GM23338 (cell line): Measurements from ENCODE around the gene AMBRA1. TPM values are rescaled to one million over a fixed set of nuclear protein-coding genes. Genes with fewer than 3 reads are reported as not detected.

Experiments used
- ATAC-seq: fragments of 200-7000 bp; cut with Tn5 transposase; 3 replicates; pipeline ENCODE4 v1.9.1; 2020
- DNase-seq: peaks from one replicate; pipeline ENCODE4 v3.0.0-alpha.2; 2015; ENCODE audit warnings: low spot score
- H2AFZ ChIP-seq: fragments of 200-600 bp; sonication (generic); 2 replicates; pipeline ENCODE4 v1.8.0; 2016; ENCODE audit warnings: antibody characterized with exemption, mild to moderate bottlenecking, moderate library complexity
- H3F3A ChIP-seq: fragments of 200-600 bp; sonication (generic); replicated peaks from 2 replicates; pipeline ENCODE4 v1.8.0; 2017; ENCODE audit warnings: antibody characterized with exemption, mixed run types, low read depth
- H3K27ac ChIP-seq: fragments of 200-600 bp; sonication (generic); 2 replicates; pipeline ENCODE4 v1.6.1; 2016; ENCODE audit warnings: low read depth
- H3K27me3 ChIP-seq: fragments of 200-600 bp; sonication (generic); 2 replicates; pipeline ENCODE4 v1.8.0; 2016; ENCODE audit warnings: mild to moderate bottlenecking, mixed run types, moderate library complexity; ENCODE audit not compliant: insufficient read depth
- H3K36me3 ChIP-seq: fragments of 200-600 bp; sonication (generic); 2 replicates; pipeline ENCODE4 v1.8.0; 2016; ENCODE audit warnings: mild to moderate bottlenecking; ENCODE audit not compliant: insufficient read depth
- H3K4me1 ChIP-seq: fragments of 200-600 bp; sonication (generic); 2 replicates; pipeline ENCODE4 v1.8.0; 2016; ENCODE audit warnings: mild to moderate bottlenecking, moderate library complexity; ENCODE audit not compliant: insufficient read depth
- H3K4me2 ChIP-seq: fragments of 200-600 bp; sonication (generic); 2 replicates; pipeline ENCODE4 v1.7.1; 2017; ENCODE audit warnings: mixed run types
- H3K4me3 ChIP-seq: fragments of 200-600 bp; sonication (generic); 2 replicates; pipeline ENCODE4 v1.6.1; 2016; ENCODE audit warnings: mixed run types
- H3K79me2 ChIP-seq: fragments of 200-600 bp; sonication (generic); replicated peaks from 2 replicates; pipeline ENCODE4 v1.8.0; 2017; ENCODE audit warnings: mild to moderate bottlenecking; ENCODE audit not compliant: insufficient read depth
- H3K9me2 ChIP-seq: fragments of 200-600 bp; sonication (generic); 2 replicates; pipeline ENCODE4 v1.8.0; 2017; ENCODE audit not compliant: insufficient read depth
- H4K20me1 ChIP-seq: fragments of 200-600 bp; sonication (generic); replicated peaks from 2 replicates; pipeline ENCODE4 v1.8.0; 2017; ENCODE audit warnings: mild to moderate bottlenecking; ENCODE audit not compliant: insufficient read depth
- H3K27ac Mint-ChIP-seq: 2 replicates; pipeline ENCODE4 v1.8.0; 2020; ENCODE audit warnings: inconsistent platforms, mild to moderate bottlenecking, moderate library complexity, mixed read lengths
- H3K27me3 Mint-ChIP-seq: 3 replicates; pipeline ENCODE4 v1.8.0; 2022; ENCODE audit warnings: low read depth, mild to moderate bottlenecking, moderate library complexity, mixed read lengths, inconsistent platforms; ENCODE audit not compliant: insufficient read depth, poor library complexity
- H3K36me3 Mint-ChIP-seq: 3 replicates; pipeline ENCODE4 v1.8.0; 2021; ENCODE audit warnings: low read depth, mild to moderate bottlenecking, inconsistent platforms, moderate library complexity, mixed read lengths
- H3K4me1 Mint-ChIP-seq: 3 replicates; pipeline ENCODE4 v1.8.0; 2020; ENCODE audit warnings: mild to moderate bottlenecking, inconsistent platforms, mixed read lengths
- H3K4me3 Mint-ChIP-seq: 3 replicates; pipeline ENCODE4 v1.8.0; 2021; ENCODE audit warnings: moderate library complexity, mild to moderate bottlenecking, inconsistent platforms, mixed read lengths
- H3K9me3 Mint-ChIP-seq: 3 replicates; pipeline ENCODE4 v1.8.0; 2020; ENCODE audit warnings: moderate library complexity, mild to moderate bottlenecking, inconsistent platforms, mixed read lengths
- CREB1 ChIP-seq: fragments of 250-450 bp; sonication (Bioruptor Pico); IDR thresholded peaks from 2 replicates; pipeline ENCODE4 v1.5.0; 2020; ENCODE audit warnings: low read depth, mild to moderate bottlenecking, moderate library complexity
- ETS1 ChIP-seq: IDR thresholded peaks from 2 replicates; pipeline ENCODE4 v1.6.1; 2016; ENCODE audit warnings: antibody characterized with exemption
- JUNB ChIP-seq: IDR thresholded peaks from one replicate; pipeline ENCODE4 v1.6.1; 2016; ENCODE audit warnings: antibody characterized with exemption; ENCODE audit not compliant: unreplicated experiment
- POLR2AphosphoS5 ChIP-seq: IDR thresholded peaks from 2 replicates; pipeline ENCODE4 v1.6.1; 2016; ENCODE audit warnings: antibody characterized with exemption, low read depth
- STAT1 ChIP-seq: IDR thresholded peaks from one replicate; pipeline ENCODE4 v1.6.1; 2016; ENCODE audit warnings: antibody characterized with exemption; ENCODE audit not compliant: unreplicated experiment
- ZNF114 ChIP-seq: fragments of 250-450 bp; sonication (Bioruptor Pico); IDR thresholded peaks from 2 replicates; pipeline ENCODE4 v1.5.0; 2020; ENCODE audit warnings: mild to moderate bottlenecking, moderate library complexity
- ZNF331 ChIP-seq: fragments of 250-450 bp; sonication (Bioruptor Pico); IDR thresholded peaks from 2 replicates; pipeline ENCODE4 v1.5.0; 2020; ENCODE audit warnings: low read depth, mild to moderate bottlenecking, moderate library complexity
- ZNF462 ChIP-seq: fragments of 250-450 bp; sonication (Bioruptor Pico); IDR thresholded peaks from 2 replicates; pipeline ENCODE4 v1.5.0; 2020; ENCODE audit warnings: mild to moderate bottlenecking, moderate library complexity
- polyA plus RNA-seq: library from polyadenylated mRNA; unstranded; fragments of >200 nt; fragmentation: Nextera tagmentation; extraction: Ambion mirVana; gene quantifications from 2 replicates; pipeline ENCODE4 v1.2.1, GENCODE V29; 2016
- total RNA-seq: library from RNA; depleted of rRNA; stranded (reverse); fragments of >200 nt; shearing (Covaris generic); gene quantifications from 2 replicates; pipeline ENCODE4 v1.2.3, GENCODE V29; 2014

The AMBRA1 gene
- total and polyA plus RNA-seq, 2 experiments from 2014 or later: 8.3 to 34.8 TPM

- no peaks in the 10 kb centered on the region; the same call in 2 of the 3 replicates for H3K9me3 Mint-ChIP-seq
- H2AFZ ChIP-seq: peak overlapping the region; percentile 59
- DNase-seq (peak; percentile 63), ATAC-seq (peak; percentile 13)
- peaks cover 25% of the 10 kb centered on the region for H3K4me1 Mint-ChIP-seq
- no peaks in the 10 kb centered on the region for H3K9me2 ChIP-seq
- peak overlapping the region; percentile 97 for H3K4me2 ChIP-seq
- H3K4me3 Mint-ChIP-seq: peak overlapping the region; percentile 83
- no peaks in the 10 kb centered on the region for H3K79me2 ChIP-seq
- TF ChIP-seq POLR2AphosphoS5: peak; percentile 67
- TF ChIP-seq ZNF114 (CRISPR knock-in tag): no peak
- no peaks in the 10 kb centered on the region; the same call in 1 of the 2 replicates for H3K36me3 ChIP-seq
- peaks cover 26% of the 10 kb centered on the region for H3K27me3 Mint-ChIP-seq
- H3K4me3 ChIP-seq: peak overlapping the region; percentile 93
- peaks cover 1% of the 10 kb centered on the region; the same call in 1 of the 2 replicates for H3K27me3 ChIP-seq
- H3K27ac ChIP-seq: 0 out of 2 replicates have a peak overlapping the region, but pooled peaks have one; percentile 9
- H3K36me3 Mint-ChIP-seq: peaks cover 20% of the 10 kb centered on the region
- no peak overlapping the region for H3K27ac Mint-ChIP-seq
- H3F3A ChIP-seq: peaks cover 35% of the 10 kb centered on the region
- H3K4me1 ChIP-seq: peaks cover 19% of the 10 kb centered on the region
- no peaks in the 10 kb centered on the region; the same call in 1 of the 2 replicates for H4K20me1 ChIP-seq
These were observed 211.8 kb downstream of the AMBRA1 start for GRCh38 chr11:46381819-46382645.

GRCh38 chr11:46381048-46381818 lies 212.6 kb downstream of the AMBRA1 start, which contains the start of gene MDK:
Gene MDK, plus strand, starts transcription at chr11:46381669. Its CDS starts 389 bp downstream, at chr11:46382058.
- peak; percentile 14 for ATAC-seq
- peak within 1 kb of the TSS; percentile 83 for H3K4me3 Mint-ChIP-seq
- peak; percentile 85 for DNase-seq

More at GRCh38 chr11:46381048-46381818, 212.6 kb downstream of the AMBRA1 start, which contains the start of gene MDK:
- Mint-ChIP-seq H3K27ac (peak within 1 kb of the TSS; percentile 62), H3K36me3 (peaks cover 27% of the 10 kb centered on the region), H3K4me1 (peaks cover 25% of the 10 kb centered on the region), H3K27me3 (peaks cover 19% of the 10 kb centered on the region), H3K9me3 (no peaks in the 10 kb centered on the region; the same call in 2 of the 3 replicates)
- no peaks in the 10 kb centered on the region for H3K79me2 ChIP-seq
- peak within 1 kb of the TSS; percentile 94 for H3K27ac ChIP-seq
- H3K4me2 ChIP-seq: peak within 1 kb of the TSS; percentile 97
- no peak for TF ChIP-seq ZNF331 (CRISPR knock-in tag)
- no peak for TF ChIP-seq CREB1 (CRISPR knock-in tag)
- TF ChIP-seq JUNB: no peak
- TF ChIP-seq ETS1: no peak
- no peak for TF ChIP-seq ZNF114 (CRISPR knock-in tag)
- no peak; the same call in none of the 2 replicates for TF ChIP-seq POLR2AphosphoS5
- TF ChIP-seq STAT1: no peak
- TF ChIP-seq ZNF462 (CRISPR knock-in tag): no peak
- no peaks in the 10 kb centered on the region for H3K9me2 ChIP-seq
- H4K20me1 ChIP-seq: no peaks in the 10 kb centered on the region; the same call in 1 of the 2 replicates
- H3K4me3 ChIP-seq: peak within 1 kb of the TSS; percentile 93
- H3K27me3 ChIP-seq: no peaks in the 10 kb centered on the region
- H3F3A ChIP-seq: peaks cover 35% of the 10 kb centered on the region
- H3K4me1 ChIP-seq: peaks cover 19% of the 10 kb centered on the region
- peak within 1 kb of the TSS; percentile 59 for H2AFZ ChIP-seq
- H3K36me3 ChIP-seq: no peaks in the 10 kb centered on the region; the same call in 1 of the 2 replicates
